HCT116 (cell line): ENCODE data around the gene ZNF226. TPM values are rescaled to one million over a fixed set of nuclear protein-coding genes. Genes with fewer than 3 reads are reported as not detected.

ENCODE experiments used
- ATAC-seq: fragments of 200-7000 bp; cut with Tn5 transposase; 2 replicates; pipeline ENCODE4 v1.9.1; 2020; ENCODE audit warnings: mild to moderate bottlenecking, moderate library complexity
- BruUV-seq: library from RNA; stranded (reverse); fragments of 400-500 nt; replicated peaks from 2 replicates; lab custom pipeline; 2021; lab: Mats Ljungman, UMichigan
- CTCF ChIA-PET: fragments of 300-600 bp; sonication (Branson Sonifier 250); formaldehyde crosslinking; loops from one replicate; lab custom pipeline; 2021; ENCODE audit warnings: antibody characterized with exemption; lab: Charles Lee
- POLR2A ChIA-PET: fragments of 300-600, 350-600 bp; sonication (Branson Sonifier 250); formaldehyde crosslinking; loops from one replicate; lab custom pipeline; 2021; ENCODE audit warnings: antibody characterized with exemption; lab: Charles Lee
- RAD21 ChIA-PET, 2 experiments: fragments of 300-600 bp; sonication (Branson Sonifier 250); formaldehyde crosslinking; loops; one replicate each; lab custom pipeline; 2023; ENCODE audit warnings: low total read pairs in 2 of 2; ENCODE audit not compliant: uncharacterized antibody in 2 of 2, unreplicated experiment in 2 of 2, low non-redundant PET in 1 of 2; lab: Charles Lee
- DNase-seq: peaks from one replicate; pipeline ENCODE4 v3.0.0-alpha.2; 2010; ENCODE audit warnings: low read depth, low spot score
- H2AFZ ChIP-seq: fragments of 200-600 bp; shearing (Covaris generic), sonication (generic); 2 replicates; pipeline ENCODE4 v1.6.1; 2017; ENCODE audit warnings: low read depth, mixed run types, mixed read lengths, antibody characterized with exemption, low read length; ENCODE audit not compliant: poor library complexity, severe bottlenecking
- H3K27ac ChIP-seq: 2 replicates; pipeline ENCODE4 v1.5.1; 2012; ENCODE audit warnings: low read depth, low read length
- H3K27me3 ChIP-seq: fragments of 200-600 bp; sonication (generic); 2 replicates; pipeline ENCODE4 v1.6.1; 2016; ENCODE audit warnings: mixed run types, low read length, mixed read lengths; ENCODE audit not compliant: insufficient read depth
- H3K36me3 ChIP-seq, 2 experiments: fragments of 200-500 bp in 1 of 2; fragments of 200-600 bp in 1 of 2; sonication (Bioruptor generic) in 1 of 2; sonication (generic) in 1 of 2; 2 replicates each; pipeline versions ENCODE4 v1.5.1 to v1.6.1; 2014 to 2016; ENCODE audit warnings: low read length in 2 of 2, inconsistent platforms in 1 of 2, mixed read lengths in 1 of 2, mixed run types in 1 of 2; ENCODE audit not compliant: insufficient read depth in 2 of 2, control insufficient read depth in 1 of 2
- H3K4me1 ChIP-seq, 2 experiments: fragments of 200-600 bp in 1 of 2; sonication (generic) in 1 of 2; 2 replicates each; pipeline versions ENCODE4 v1.5.1 to v1.6.1; 2012 to 2017; ENCODE audit warnings: low read length in 2 of 2, inconsistent platforms in 1 of 2, mild to moderate bottlenecking in 1 of 2, mixed read lengths in 1 of 2, mixed run types in 1 of 2, moderate library complexity in 1 of 2; ENCODE audit not compliant: insufficient read depth in 2 of 2, control insufficient read depth in 1 of 2
- H3K4me2 ChIP-seq: fragments of 200-600 bp; sonication (generic); 2 replicates; pipeline ENCODE4 v1.6.1; 2017; ENCODE audit warnings: mixed run types, low read length, mixed read lengths
- H3K4me3 ChIP-seq, 2 experiments: fragments of 200-600 bp in 1 of 2; sonication (generic) in 1 of 2; replicated peaks in 1 of 2; 2 replicates each; pipeline ENCODE4 v1.5.1; 2011 to 2016; ENCODE audit warnings: low read length in 2 of 2, control low read depth in 1 of 2, low read depth in 1 of 2, mild to moderate bottlenecking in 1 of 2, mixed read lengths in 1 of 2, mixed run types in 1 of 2
- H3K79me2 ChIP-seq: fragments of 200-600 bp; sonication (generic); 2 replicates; pipeline ENCODE4 v1.6.1; 2017; ENCODE audit warnings: mild to moderate bottlenecking, mixed run types, low read length, moderate library complexity, mixed read lengths; ENCODE audit not compliant: insufficient read depth
- H3K9ac ChIP-seq: fragments of 200-600 bp; sonication (generic); 2 replicates; pipeline ENCODE4 v1.6.1; 2016; ENCODE audit warnings: low read length, mixed read lengths
- H3K9me2 ChIP-seq: fragments of 200-600 bp; sonication (generic), shearing (Covaris generic); 2 replicates; pipeline ENCODE4 v1.6.1; 2017; ENCODE audit warnings: mixed run types, mild to moderate bottlenecking, moderate library complexity; ENCODE audit not compliant: insufficient read depth
- H3K9me3 ChIP-seq, 2 experiments: fragments of 200-500 bp in 1 of 2; fragments of 200-600 bp in 1 of 2; sonication (Bioruptor generic) in 1 of 2; sonication (generic) in 1 of 2; 2 replicates each; pipeline ENCODE4 v1.6.1; 2014 to 2017; ENCODE audit warnings: low read length in 2 of 2, mixed read lengths in 2 of 2, inconsistent platforms in 1 of 2, low read depth in 1 of 2, mild to moderate bottlenecking in 1 of 2, mixed run types in 1 of 2, moderate library complexity in 1 of 2; ENCODE audit not compliant: control insufficient read depth in 1 of 2, insufficient read depth in 1 of 2
- H4K20me1 ChIP-seq: fragments of 200-600 bp; sonication (generic), shearing (Covaris generic); 2 replicates; pipeline ENCODE4 v1.6.1; 2017; ENCODE audit warnings: mixed run types, mild to moderate bottlenecking, moderate library complexity; ENCODE audit not compliant: insufficient read depth
- CBX3 ChIP-seq: IDR thresholded peaks from 2 replicates; pipeline ENCODE4 v1.6.1; 2012; ENCODE audit warnings: low read depth
- CTCF ChIP-seq, 3 experiments: fragments of 200-600 bp in 1 of 3; sonication (generic) in 1 of 3; IDR thresholded peaks in 2 of 3; conservative IDR thresholded peaks in 1 of 3; 2 replicates each; pipeline ENCODE4 v1.5.1; 2012 to 2017; ENCODE audit warnings: low read depth in 2 of 3, low read length in 2 of 3, antibody characterized with exemption in 1 of 3, borderline replicate concordance in 1 of 3, control low read depth in 1 of 3, mild to moderate bottlenecking in 1 of 3, mixed read lengths in 1 of 3, mixed run types in 1 of 3, moderate library complexity in 1 of 3; ENCODE audit not compliant: insufficient read depth in 1 of 3
- EGR1 ChIP-seq: IDR thresholded peaks from 2 replicates; pipeline ENCODE4 v1.6.1; 2012; ENCODE audit warnings: low read depth
- EZH2 ChIP-seq: fragments of 200-600 bp; sonication (generic); IDR thresholded peaks from 2 replicates; pipeline ENCODE4 v1.6.1; 2017; ENCODE audit warnings: antibody characterized with exemption, mixed run types
- FOSL1 ChIP-seq: IDR thresholded peaks from 2 replicates; pipeline ENCODE4 v1.6.1; 2012; ENCODE audit warnings: low read depth
- POLR2AphosphoS5 ChIP-seq: IDR thresholded peaks from 2 replicates; pipeline ENCODE4 v1.6.1; 2011; ENCODE audit warnings: mild to moderate bottlenecking, low read depth, low read length, moderate library complexity
- SIN3A ChIP-seq: IDR thresholded peaks from 2 replicates; pipeline ENCODE4 v1.6.1; 2012; ENCODE audit warnings: low read depth
- SRF ChIP-seq: IDR thresholded peaks from 2 replicates; pipeline ENCODE4 v1.6.1; 2012; ENCODE audit warnings: low read depth
- YY1 ChIP-seq: IDR thresholded peaks from 2 replicates; pipeline ENCODE4 v1.6.1; 2011; ENCODE audit warnings: low read length, low read depth, moderate library complexity, mild to moderate bottlenecking; ENCODE audit not compliant: insufficient replicate concordance; ENCODE audit errors: extremely low read depth
- intact Hi-C: fragments of 100-400 bp; cut with micrococcal nuclease; formaldehyde crosslinking; loops from 2 replicates; pipeline ENCODE4 v1.10.0; 2022
- total RNA-seq: library from RNA; stranded (reverse); gene quantifications from one replicate; pipeline ENCODE4 v1.2.1, GENCODE V29; 2021; ENCODE audit not compliant: unreplicated experiment
- TF ChIP-seq, protein P1 (sequence below): IDR thresholded peaks from 2 replicates; pipeline ENCODE4 v1.6.1; 2012; ENCODE audit warnings: low read depth

ZNF226 gene
- total RNA-seq, 1 experiment from 2014 or later, result 17.4 TPM

- no TSS peak for BruUV-seq
- DNase-seq (no peak), ATAC-seq (no peak)
- H3K9me3 ChIP-seq, result no peaks in the 10 kb centered on the region
- H2AFZ ChIP-seq, result no peak overlapping the region
- no peak overlapping the region for H3K27ac ChIP-seq
- RAD21 ChIA-PET, result no interaction called here
- no peaks in the 10 kb centered on the region for H3K79me2 ChIP-seq
- H3K36me3 ChIP-seq, result no peaks in the 10 kb centered on the region
- H3K27me3 ChIP-seq, result no peaks in the 10 kb centered on the region
- H3K4me3 ChIP-seq, result no peak overlapping the region
- POLR2A ChIA-PET, result no interaction called here
- H3K9ac ChIP-seq, result no peak overlapping the region
- CTCF ChIA-PET, result no interaction called here
- no peaks in the 10 kb centered on the region for H3K9me2 ChIP-seq
- no peaks in the 10 kb centered on the region for H4K20me1 ChIP-seq
- intact Hi-C loops, result no loop called here
- H3K4me2 ChIP-seq, result no peak overlapping the region
- H3K4me1 ChIP-seq, result no peaks in the 10 kb centered on the region
- TF ChIP-seq CTCF (IDR thresholded peaks at IDR 0.05 in 2 of 3, conservative IDR thresholded peaks at IDR 0.05 in 1 of 3; ENCODE audit: borderline replicate concordance in 1 of 3, insufficient read depth in 1 of 3, low read depth in 2 of 3, low read length in 2 of 3), result no peak
- no peak for TF ChIP-seq CBX3
- no peak for TF ChIP-seq EGR1
- TF ChIP-seq, all 23 proteins: peak for 0
Observed at GRCh38 chr19:44192127-44192526, 27.2 kb downstream of the ZNF226 start.

DNA sequence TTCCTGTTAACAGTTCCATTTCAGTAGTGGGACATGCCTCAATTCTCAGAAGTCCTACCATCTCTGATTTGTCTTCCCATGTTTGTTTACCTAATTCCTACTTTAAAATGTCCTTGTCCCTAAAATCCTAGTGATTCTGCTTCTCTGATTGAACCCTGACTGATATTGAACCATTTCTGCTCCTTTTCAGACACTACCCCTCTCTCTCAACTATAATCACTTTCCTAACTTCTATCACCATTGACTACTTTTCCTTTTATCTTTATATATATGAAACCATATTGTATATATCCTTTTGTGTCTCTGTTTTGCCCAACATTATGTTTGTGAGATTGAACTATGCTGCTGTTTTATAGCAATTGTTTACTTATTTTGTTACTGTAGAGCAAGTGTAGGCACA, 31.9 kb downstream of the ZNF226 start:
- Histone ChIP-seq H3K4me3 (no peak overlapping the region), H3K79me2 (no peaks in the 10 kb centered on the region), H3K4me1 (no peaks in the 10 kb centered on the region), H3K9ac (no peak overlapping the region), H4K20me1 (no peaks in the 10 kb centered on the region), H3K36me3 (no peaks in the 10 kb centered on the region), H3K4me2 (no peak overlapping the region), H3K27me3 (no peaks in the 10 kb centered on the region), H3K9me3 (no peaks in the 10 kb centered on the region), H3K9me2 (no peaks in the 10 kb centered on the region), H2AFZ (no peak overlapping the region), H3K27ac (no peak overlapping the region)
- no peak for ATAC-seq
- ChIA-PET POLR2A (no interaction called here), CTCF (no interaction called here), RAD21 (no interaction called here)
- BruUV-seq, result no TSS peak
- intact Hi-C loops, result no loop called here
- DNase-seq, result no peak
- TF ChIP-seq, protein P1, sequence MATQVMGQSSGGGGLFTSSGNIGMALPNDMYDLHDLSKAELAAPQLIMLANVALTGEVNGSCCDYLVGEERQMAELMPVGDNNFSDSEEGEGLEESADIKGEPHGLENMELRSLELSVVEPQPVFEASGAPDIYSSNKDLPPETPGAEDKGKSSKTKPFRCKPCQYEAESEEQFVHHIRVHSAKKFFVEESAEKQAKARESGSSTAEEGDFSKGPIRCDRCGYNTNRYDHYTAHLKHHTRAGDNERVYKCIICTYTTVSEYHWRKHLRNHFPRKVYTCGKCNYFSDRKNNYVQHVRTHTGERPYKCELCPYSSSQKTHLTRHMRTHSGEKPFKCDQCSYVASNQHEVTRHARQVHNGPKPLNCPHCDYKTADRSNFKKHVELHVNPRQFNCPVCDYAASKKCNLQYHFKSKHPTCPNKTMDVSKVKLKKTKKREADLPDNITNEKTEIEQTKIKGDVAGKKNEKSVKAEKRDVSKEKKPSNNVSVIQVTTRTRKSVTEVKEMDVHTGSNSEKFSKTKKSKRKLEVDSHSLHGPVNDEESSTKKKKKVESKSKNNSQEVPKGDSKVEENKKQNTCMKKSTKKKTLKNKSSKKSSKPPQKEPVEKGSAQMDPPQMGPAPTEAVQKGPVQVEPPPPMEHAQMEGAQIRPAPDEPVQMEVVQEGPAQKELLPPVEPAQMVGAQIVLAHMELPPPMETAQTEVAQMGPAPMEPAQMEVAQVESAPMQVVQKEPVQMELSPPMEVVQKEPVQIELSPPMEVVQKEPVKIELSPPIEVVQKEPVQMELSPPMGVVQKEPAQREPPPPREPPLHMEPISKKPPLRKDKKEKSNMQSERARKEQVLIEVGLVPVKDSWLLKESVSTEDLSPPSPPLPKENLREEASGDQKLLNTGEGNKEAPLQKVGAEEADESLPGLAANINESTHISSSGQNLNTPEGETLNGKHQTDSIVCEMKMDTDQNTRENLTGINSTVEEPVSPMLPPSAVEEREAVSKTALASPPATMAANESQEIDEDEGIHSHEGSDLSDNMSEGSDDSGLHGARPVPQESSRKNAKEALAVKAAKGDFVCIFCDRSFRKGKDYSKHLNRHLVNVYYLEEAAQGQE, result no peak
- TF ChIP-seq CTCF (IDR thresholded peaks at IDR 0.05 in 2 of 3, conservative IDR thresholded peaks at IDR 0.05 in 1 of 3; ENCODE audit: borderline replicate concordance in 1 of 3, insufficient read depth in 1 of 3, low read depth in 2 of 3, low read length in 2 of 3) (no peak), YY1 (no peak), EZH2 (no peak), SRF (no peak), SIN3A (no peak), POLR2AphosphoS5 (no peak), FOSL1 (no peak)
